ENCODE results near the gene GAREM1.

- TF ChIP-seq, protein P1, sequence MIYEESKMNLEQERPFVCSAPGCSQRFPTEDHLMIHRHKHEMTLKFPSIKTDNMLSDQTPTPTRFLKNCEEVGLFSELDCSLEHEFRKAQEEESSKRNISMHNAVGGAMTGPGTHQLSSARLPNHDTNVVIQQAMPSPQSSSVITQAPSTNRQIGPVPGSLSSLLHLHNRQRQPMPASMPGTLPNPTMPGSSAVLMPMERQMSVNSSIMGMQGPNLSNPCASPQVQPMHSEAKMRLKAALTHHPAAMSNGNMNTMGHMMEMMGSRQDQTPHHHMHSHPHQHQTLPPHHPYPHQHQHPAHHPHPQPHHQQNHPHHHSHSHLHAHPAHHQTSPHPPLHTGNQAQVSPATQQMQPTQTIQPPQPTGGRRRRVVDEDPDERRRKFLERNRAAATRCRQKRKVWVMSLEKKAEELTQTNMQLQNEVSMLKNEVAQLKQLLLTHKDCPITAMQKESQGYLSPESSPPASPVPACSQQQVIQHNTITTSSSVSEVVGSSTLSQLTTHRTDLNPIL (CRISPR knock-in tag; IDR thresholded peaks at IDR 0.05), result no peak
- TF ChIP-seq CTCF (IDR thresholded peaks at IDR 0.05 in 2 of 3, conservative IDR thresholded peaks at IDR 0.05 in 1 of 3; ENCODE audit: insufficient read depth in 2 of 3, low read depth in 1 of 3, low read length in 3 of 3), result no peak
Observed at GRCh38 chr18:32435631-32436500, 34.8 kb downstream of the GAREM1 start.
